ENCODE measurements around the gene TEX50. TPM values are rescaled to one million over a fixed set of nuclear protein-coding genes. Genes with fewer than 3 reads are reported as not detected.
"Not testable (repeated sequence)": the region's sequence is repeated elsewhere in the genome, so short reads cannot be mapped to it uniquely, and the experiment has no call there.

The TEX50 gene
- total and polyA plus RNA-seq, 2 donors (not counting 3 experiments of a cell fraction or from before 2014, with no cell fraction given) = not detected

DNA sequence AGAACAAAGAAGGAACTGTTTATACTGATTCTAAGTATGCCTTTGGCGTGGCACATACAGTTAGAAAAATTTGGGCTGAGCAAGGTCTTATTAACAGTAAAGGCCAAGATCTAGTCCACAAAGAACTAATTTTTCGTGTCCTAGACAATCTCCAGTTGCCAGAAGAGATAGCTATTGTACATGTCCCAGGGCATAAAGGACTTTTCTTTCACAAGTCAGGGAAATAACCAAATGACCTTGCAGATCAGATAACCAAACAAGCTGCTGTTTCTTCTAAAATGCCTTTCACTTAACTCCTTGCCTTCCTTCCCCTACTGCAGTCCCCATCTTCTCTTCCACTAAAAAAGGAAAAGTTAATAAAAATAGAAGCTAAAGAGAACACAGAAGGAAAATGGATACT, 4.0 kb downstream of the TEX50 start:
- BruUV-seq (replicated peaks) = no TSS peak

DNA sequence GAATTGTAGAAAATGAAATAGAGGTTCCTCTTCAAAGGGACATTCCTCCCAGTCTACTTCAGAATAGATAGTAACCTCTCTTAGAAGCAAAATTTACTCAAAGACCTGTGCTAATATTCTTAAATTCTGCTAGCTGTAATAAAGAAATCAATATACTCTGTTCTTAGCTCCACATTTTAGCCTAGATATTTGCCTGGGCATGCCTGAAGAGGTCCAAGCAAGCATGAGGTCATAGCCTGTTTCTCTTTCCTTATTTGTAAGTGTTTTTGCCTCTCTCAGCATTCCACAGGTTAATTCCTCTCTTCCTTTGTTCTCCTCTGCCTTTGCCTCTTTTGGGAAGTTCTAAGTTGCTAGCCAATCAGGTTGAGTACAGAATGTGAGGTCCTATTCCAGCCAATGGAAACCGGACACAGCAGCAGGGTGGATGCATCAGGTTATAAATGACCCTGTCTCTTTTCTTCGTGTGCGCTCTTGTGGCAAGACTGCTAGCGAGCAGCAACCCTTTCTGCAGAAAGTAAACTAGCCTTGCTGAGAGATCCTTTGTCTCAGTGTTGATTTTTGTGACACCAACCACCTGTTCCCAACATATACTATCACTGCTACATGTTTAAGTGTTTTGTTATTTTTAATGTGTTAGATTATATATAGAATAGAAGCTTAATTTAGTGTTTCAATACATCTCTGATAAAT, 7.5 kb downstream of the TEX50 start:
- H2AFZ ChIP-seq (ENCODE audit: low read depth, low read length) = peak overlapping the region; percentile 16
- H3K9ac ChIP-seq (replicated peaks; ENCODE audit: extremely low read depth, insufficient read depth, low read length); H3K4me2 ChIP-seq (ENCODE audit: insufficient read depth, low read length); FAIRE-seq; H3K79me2 ChIP-seq (ENCODE audit: control insufficient read depth, insufficient read depth, low read length); dilution Hi-C loops (cut with MboI; ENCODE audit: extremely low pct_ligation_motif_present, low sequenced_read_pairs); H3K27ac ChIP-seq (ENCODE audit: insufficient read depth, low read depth, low read length); POLR2A ChIA-PET; H3K4me3 ChIP-seq (replicated peaks in 1 of 3; ENCODE audit: insufficient read depth in 1 of 3, low read depth in 1 of 3, low read length in 3 of 3); H3K9me3 ChIP-seq (replicated peaks; ENCODE audit: control insufficient read depth, insufficient read depth, low read length); H4K20me1 ChIP-seq (replicated peaks; ENCODE audit: control insufficient read depth, extremely low read depth, insufficient read depth, low read length); CTCF ChIA-PET; H3K36me3 ChIP-seq (ENCODE audit: control insufficient read depth in 2 of 2, extremely low read depth in 1 of 2, insufficient read depth in 2 of 2, low read length in 2 of 2); DNase-seq (ENCODE audit: low read depth, low spot score); BruUV-seq (replicated peaks); H3K9me1 ChIP-seq (replicated peaks; ENCODE audit: control insufficient read depth, extremely low read depth, insufficient read depth, low read length); H3K27me3 ChIP-seq (ENCODE audit: control insufficient read depth in 2 of 2, insufficient read depth in 2 of 2, low read length in 2 of 2); H3K4me1 ChIP-seq (ENCODE audit: control insufficient read depth, extremely low read depth, insufficient read depth, low read length); intact Hi-C loops (cut with micrococcal nuclease): not testable (repeated sequence)

More for the DNA sequence above, 4.0 kb downstream of the TEX50 start:
- POLR2A ChIA-PET = no interaction called here
- CTCF ChIA-PET = no interaction called here
- Histone ChIP-seq H3K27me3 (ENCODE audit: control insufficient read depth in 2 of 2, insufficient read depth in 2 of 2, low read length in 2 of 2) (no peaks in the 10 kb centered on the region), H3K4me3 (replicated peaks in 1 of 3; ENCODE audit: insufficient read depth in 1 of 3, low read depth in 1 of 3, low read length in 3 of 3) (no peak overlapping the region), H3K4me2 (ENCODE audit: insufficient read depth, low read length) (no peak overlapping the region), H2AFZ (ENCODE audit: low read depth, low read length) (no peak overlapping the region), H3K4me1 (ENCODE audit: control insufficient read depth, extremely low read depth, insufficient read depth, low read length) (no peaks in the 10 kb centered on the region), H3K9me1 (replicated peaks; ENCODE audit: control insufficient read depth, extremely low read depth, insufficient read depth, low read length) (no peaks in the 10 kb centered on the region), H3K36me3 (ENCODE audit: control insufficient read depth in 2 of 2, extremely low read depth in 1 of 2, insufficient read depth in 2 of 2, low read length in 2 of 2) (no peaks in the 10 kb centered on the region), H3K9ac (replicated peaks; ENCODE audit: extremely low read depth, insufficient read depth, low read length) (no peak overlapping the region), H3K79me2 (ENCODE audit: control insufficient read depth, insufficient read depth, low read length) (no peaks in the 10 kb centered on the region), H3K9me3 (replicated peaks; ENCODE audit: control insufficient read depth, insufficient read depth, low read length) (no peaks in the 10 kb centered on the region), H4K20me1 (replicated peaks; ENCODE audit: control insufficient read depth, extremely low read depth, insufficient read depth, low read length) (no peaks in the 10 kb centered on the region), H3K27ac (ENCODE audit: insufficient read depth, low read depth, low read length) (no peak overlapping the region)
- FAIRE-seq = no peak
- TF ChIP-seq MYC (IDR thresholded peaks at IDR 0.05; ENCODE audit: low read depth, low read length) (no peak), GATA2 (IDR thresholded peaks at IDR 0.05; ENCODE audit: insufficient read depth, insufficient read length, low read depth, low read length) (no peak), FOS (IDR thresholded peaks at IDR 0.05; ENCODE audit: borderline replicate concordance, insufficient read depth, low read length) (no peak), POLR2A (IDR thresholded peaks at IDR 0.05; ENCODE audit: low read depth, low read length) (no peak)
- TF ChIP-seq, protein P1, sequence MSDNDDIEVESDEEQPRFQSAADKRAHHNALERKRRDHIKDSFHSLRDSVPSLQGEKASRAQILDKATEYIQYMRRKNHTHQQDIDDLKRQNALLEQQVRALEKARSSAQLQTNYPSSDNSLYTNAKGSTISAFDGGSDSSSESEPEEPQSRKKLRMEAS (IDR thresholded peaks at IDR 0.05; ENCODE audit: insufficient read depth, insufficient read length) = no peak
- TF ChIP-seq, protein P2, sequence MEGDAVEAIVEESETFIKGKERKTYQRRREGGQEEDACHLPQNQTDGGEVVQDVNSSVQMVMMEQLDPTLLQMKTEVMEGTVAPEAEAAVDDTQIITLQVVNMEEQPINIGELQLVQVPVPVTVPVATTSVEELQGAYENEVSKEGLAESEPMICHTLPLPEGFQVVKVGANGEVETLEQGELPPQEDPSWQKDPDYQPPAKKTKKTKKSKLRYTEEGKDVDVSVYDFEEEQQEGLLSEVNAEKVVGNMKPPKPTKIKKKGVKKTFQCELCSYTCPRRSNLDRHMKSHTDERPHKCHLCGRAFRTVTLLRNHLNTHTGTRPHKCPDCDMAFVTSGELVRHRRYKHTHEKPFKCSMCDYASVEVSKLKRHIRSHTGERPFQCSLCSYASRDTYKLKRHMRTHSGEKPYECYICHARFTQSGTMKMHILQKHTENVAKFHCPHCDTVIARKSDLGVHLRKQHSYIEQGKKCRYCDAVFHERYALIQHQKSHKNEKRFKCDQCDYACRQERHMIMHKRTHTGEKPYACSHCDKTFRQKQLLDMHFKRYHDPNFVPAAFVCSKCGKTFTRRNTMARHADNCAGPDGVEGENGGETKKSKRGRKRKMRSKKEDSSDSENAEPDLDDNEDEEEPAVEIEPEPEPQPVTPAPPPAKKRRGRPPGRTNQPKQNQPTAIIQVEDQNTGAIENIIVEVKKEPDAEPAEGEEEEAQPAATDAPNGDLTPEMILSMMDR (IDR thresholded peaks at IDR 0.05; ENCODE audit: extremely low read depth in 1 of 2, insufficient read depth in 1 of 2, low read depth in 1 of 2, low read length in 2 of 2) = no peak
- dilution Hi-C loops (cut with MboI; ENCODE audit: extremely low pct_ligation_motif_present, low sequenced_read_pairs) (no loop called here), intact Hi-C loops (cut with micrococcal nuclease) (no loop called here)
- no peak for DNase-seq (ENCODE audit: low read depth, low spot score)
